Measurements from ENCODE around the gene GGCT. TPM values are rescaled to one million over a fixed set of nuclear protein-coding genes. Genes with fewer than 3 reads are reported as not detected.

GGCT gene
- total RNA-seq, 1 experiment from 2014 or later: 52.2 TPM

DNA sequence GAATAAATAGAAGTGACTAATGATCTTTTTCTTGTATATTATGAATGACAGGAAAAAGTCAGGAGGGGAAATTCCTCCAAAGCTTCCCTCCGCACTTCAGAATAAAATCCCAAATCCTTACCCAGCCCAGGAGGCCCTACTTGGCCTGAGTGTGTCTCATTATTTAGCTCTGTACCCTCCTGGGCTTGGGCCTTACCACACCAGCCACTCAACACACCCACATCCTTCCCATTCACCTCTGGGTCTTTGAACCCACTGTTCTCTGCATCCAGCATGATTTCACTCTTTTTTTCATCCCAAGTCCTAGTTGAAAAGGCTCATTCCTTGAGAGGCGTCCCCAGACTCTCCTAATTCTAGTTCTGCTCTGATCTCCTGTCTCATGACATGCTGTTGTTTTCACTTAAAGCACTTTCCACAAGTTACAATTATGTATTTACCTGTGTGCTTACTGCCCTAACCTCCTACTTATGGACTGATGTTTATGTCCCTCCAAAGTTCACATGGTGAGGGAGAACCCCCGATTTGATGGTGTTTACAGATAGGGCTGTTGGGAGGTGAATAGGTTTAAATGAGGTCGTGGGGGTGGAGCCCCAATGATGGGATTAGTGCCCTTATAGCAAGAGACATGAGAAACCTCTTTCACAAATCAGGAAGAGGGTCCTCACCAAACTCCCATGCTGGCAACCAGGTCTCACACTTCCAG lies 32.4 kb downstream of the GGCT start:
- in situ Hi-C loops (cut with HindIII; ENCODE audit: low pct_unique_long_range_greater_than_20kb, low sequenced_read_pairs): no loop called here
- Histone ChIP-seq H3K27me3 (ENCODE audit: control insufficient read depth, insufficient read depth, low read length) (no peaks in the 10 kb centered on the region), H3K4me1 (ENCODE audit: control insufficient read depth, insufficient read depth, low read length) (peaks cover 10% of the 10 kb centered on the region; the same call in 1 of the 2 replicates), H3K27ac (ENCODE audit: low read length) (no peak overlapping the region), H3K9me3 (ENCODE audit: control insufficient read depth, insufficient read depth, low read depth, low read length) (no peaks in the 10 kb centered on the region), H3K36me3 (ENCODE audit: control insufficient read depth, insufficient read depth, low read length) (no peaks in the 10 kb centered on the region), H3K4me3 (ENCODE audit: low read depth in 2 of 2, low read length in 2 of 2) (no peak overlapping the region)
- intact Hi-C loops (cut with micrococcal nuclease; ENCODE audit: unreplicated experiment): no loop called here
- DNase-seq (ENCODE audit: low read depth, low spot score) (no peak), ATAC-seq (no peak)
- ChIA-PET POLR2A (interaction anchor here (0.6 kb wide), 1 partner anchor 14 kb away, joined by 4 read pairs; no protein-coding TSS in a partner anchor), CTCF (no interaction called here)
- no TSS peak for BruUV-seq (replicated peaks)
- TF ChIP-seq, protein P1, sequence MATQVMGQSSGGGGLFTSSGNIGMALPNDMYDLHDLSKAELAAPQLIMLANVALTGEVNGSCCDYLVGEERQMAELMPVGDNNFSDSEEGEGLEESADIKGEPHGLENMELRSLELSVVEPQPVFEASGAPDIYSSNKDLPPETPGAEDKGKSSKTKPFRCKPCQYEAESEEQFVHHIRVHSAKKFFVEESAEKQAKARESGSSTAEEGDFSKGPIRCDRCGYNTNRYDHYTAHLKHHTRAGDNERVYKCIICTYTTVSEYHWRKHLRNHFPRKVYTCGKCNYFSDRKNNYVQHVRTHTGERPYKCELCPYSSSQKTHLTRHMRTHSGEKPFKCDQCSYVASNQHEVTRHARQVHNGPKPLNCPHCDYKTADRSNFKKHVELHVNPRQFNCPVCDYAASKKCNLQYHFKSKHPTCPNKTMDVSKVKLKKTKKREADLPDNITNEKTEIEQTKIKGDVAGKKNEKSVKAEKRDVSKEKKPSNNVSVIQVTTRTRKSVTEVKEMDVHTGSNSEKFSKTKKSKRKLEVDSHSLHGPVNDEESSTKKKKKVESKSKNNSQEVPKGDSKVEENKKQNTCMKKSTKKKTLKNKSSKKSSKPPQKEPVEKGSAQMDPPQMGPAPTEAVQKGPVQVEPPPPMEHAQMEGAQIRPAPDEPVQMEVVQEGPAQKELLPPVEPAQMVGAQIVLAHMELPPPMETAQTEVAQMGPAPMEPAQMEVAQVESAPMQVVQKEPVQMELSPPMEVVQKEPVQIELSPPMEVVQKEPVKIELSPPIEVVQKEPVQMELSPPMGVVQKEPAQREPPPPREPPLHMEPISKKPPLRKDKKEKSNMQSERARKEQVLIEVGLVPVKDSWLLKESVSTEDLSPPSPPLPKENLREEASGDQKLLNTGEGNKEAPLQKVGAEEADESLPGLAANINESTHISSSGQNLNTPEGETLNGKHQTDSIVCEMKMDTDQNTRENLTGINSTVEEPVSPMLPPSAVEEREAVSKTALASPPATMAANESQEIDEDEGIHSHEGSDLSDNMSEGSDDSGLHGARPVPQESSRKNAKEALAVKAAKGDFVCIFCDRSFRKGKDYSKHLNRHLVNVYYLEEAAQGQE (IDR thresholded peaks at IDR 0.05; ENCODE audit: insufficient read depth in 1 of 2, low read depth in 2 of 2, low read length in 1 of 2): no peak
- TF ChIP-seq SIN3A (IDR thresholded peaks at IDR 0.05; ENCODE audit: borderline replicate concordance, insufficient read depth, low read depth, low read length): no peak
- TF ChIP-seq, protein P2, sequence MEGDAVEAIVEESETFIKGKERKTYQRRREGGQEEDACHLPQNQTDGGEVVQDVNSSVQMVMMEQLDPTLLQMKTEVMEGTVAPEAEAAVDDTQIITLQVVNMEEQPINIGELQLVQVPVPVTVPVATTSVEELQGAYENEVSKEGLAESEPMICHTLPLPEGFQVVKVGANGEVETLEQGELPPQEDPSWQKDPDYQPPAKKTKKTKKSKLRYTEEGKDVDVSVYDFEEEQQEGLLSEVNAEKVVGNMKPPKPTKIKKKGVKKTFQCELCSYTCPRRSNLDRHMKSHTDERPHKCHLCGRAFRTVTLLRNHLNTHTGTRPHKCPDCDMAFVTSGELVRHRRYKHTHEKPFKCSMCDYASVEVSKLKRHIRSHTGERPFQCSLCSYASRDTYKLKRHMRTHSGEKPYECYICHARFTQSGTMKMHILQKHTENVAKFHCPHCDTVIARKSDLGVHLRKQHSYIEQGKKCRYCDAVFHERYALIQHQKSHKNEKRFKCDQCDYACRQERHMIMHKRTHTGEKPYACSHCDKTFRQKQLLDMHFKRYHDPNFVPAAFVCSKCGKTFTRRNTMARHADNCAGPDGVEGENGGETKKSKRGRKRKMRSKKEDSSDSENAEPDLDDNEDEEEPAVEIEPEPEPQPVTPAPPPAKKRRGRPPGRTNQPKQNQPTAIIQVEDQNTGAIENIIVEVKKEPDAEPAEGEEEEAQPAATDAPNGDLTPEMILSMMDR (IDR thresholded peaks at IDR 0.05): no peak

GRCh38 chr7:30471205-30471604 lies 33.4 kb downstream of the GGCT start:
- Histone ChIP-seq H3K9me3 (ENCODE audit: control insufficient read depth, insufficient read depth, low read depth, low read length) (no peaks in the 10 kb centered on the region), H3K36me3 (ENCODE audit: control insufficient read depth, insufficient read depth, low read length) (no peaks in the 10 kb centered on the region), H3K27ac (ENCODE audit: low read length) (no peak overlapping the region), H3K4me3 (ENCODE audit: low read depth in 2 of 2, low read length in 2 of 2) (no peak overlapping the region), H3K4me1 (ENCODE audit: control insufficient read depth, insufficient read depth, low read length) (no peaks in the 10 kb centered on the region), H3K27me3 (ENCODE audit: control insufficient read depth, insufficient read depth, low read length) (no peaks in the 10 kb centered on the region)
- intact Hi-C loops (cut with micrococcal nuclease; ENCODE audit: unreplicated experiment): no loop called here
- TF ChIP-seq TCF7L2 (IDR thresholded peaks at IDR 0.05; ENCODE audit: low read depth, low read length) (no peak), POLR2AphosphoS5 (IDR thresholded peaks at IDR 0.05; ENCODE audit: low read depth, low read length) (no peak), SIN3A (IDR thresholded peaks at IDR 0.05; ENCODE audit: borderline replicate concordance, insufficient read depth, low read depth, low read length) (no peak)
- TF ChIP-seq, protein P1 (IDR thresholded peaks at IDR 0.05; ENCODE audit: insufficient read depth in 1 of 2, low read depth in 2 of 2, low read length in 1 of 2): no peak
- TF ChIP-seq, protein P2 (IDR thresholded peaks at IDR 0.05): no peak
- CTCF ChIA-PET: no interaction called here
- POLR2A ChIA-PET: no interaction called here
- DNase-seq (ENCODE audit: low read depth, low spot score) (no peak), ATAC-seq (no peak)
- in situ Hi-C loops (cut with HindIII; ENCODE audit: low pct_unique_long_range_greater_than_20kb, low sequenced_read_pairs): no loop called here
- no TSS peak for BruUV-seq (replicated peaks)

Measured in Panc1 (cell line).